ENCODE data around the gene MVP.
"Not testable (repeated sequence)": the region's sequence is repeated elsewhere in the genome, so short reads cannot be mapped to it uniquely, and the experiment has no call there.

MVP gene
- total RNA-seq, result 191 reads per million, percentile 92 among the genes with 10 or more reads in this experiment

GRCh38 chr16:29820271-29820701 is at the start of gene MVP:
Gene MVP, plus strand, starts transcription at chr16:29820462. Its CDS starts 10,088 bp downstream, at chr16:29830550.
- no peak for DNase-seq

- DNase-seq, result not testable (repeated sequence)
Measured at GRCh38 chr16:29772330-29772729, 47.9 kb upstream of the MVP start.

- DNase-seq, result no peak
Measured at GRCh38 chr16:29774730-29775129, 45.5 kb upstream of the MVP start.

- DNase-seq, result no peak
Measured at GRCh38 chr16:29775742-29776408, 44.4 kb upstream of the MVP start.

- no peak for DNase-seq
Measured at GRCh38 chr16:29777576-29778350, 42.5 kb upstream of the MVP start, which contains the start of gene ZG16. Gene ZG16, plus strand, starts transcription at chr16:29778256. Its CDS starts 1,011 bp downstream, at chr16:29779267.

GRCh38 chr16:29779474-29779873 is 40.8 kb upstream of the MVP start:
- DNase-seq, result no peak

- not testable (repeated sequence) for DNase-seq
Measured at GRCh38 chr16:29783094-29783953, 36.9 kb upstream of the MVP start.

- no peak for DNase-seq
Measured at GRCh38 chr16:29784157-29784556, 36.1 kb upstream of the MVP start.

GRCh38 chr16:29784901-29785500 is 35.3 kb upstream of the MVP start:
- peak; percentile 58 for DNase-seq

GRCh38 chr16:29787155-29787554 is 33.1 kb upstream of the MVP start:
- not testable (repeated sequence) for DNase-seq

- no peak for DNase-seq
Measured at GRCh38 chr16:29789775-29790182, 30.5 kb upstream of the MVP start.

GRCh38 chr16:29790183-29790948 is 29.9 kb upstream of the MVP start, which contains the start of gene KIF22:
Gene KIF22, plus strand, starts transcription at chr16:29790751. Its CDS starts 9 bp downstream, at chr16:29790760.
- peak; percentile 100 for DNase-seq

GRCh38 chr16:29790949-29791844 is 29.1 kb upstream of the MVP start:
- no peak for DNase-seq

GRCh38 chr16:29791845-29792807 is 28.1 kb upstream of the MVP start:
- DNase-seq, result no peak

GRCh38 chr16:29793153-29793552 is 27.1 kb upstream of the MVP start:
- not testable (repeated sequence) for DNase-seq

- DNase-seq, result no peak
Measured at GRCh38 chr16:29794231-29794710, 26.0 kb upstream of the MVP start.

GRCh38 chr16:29802416-29802935 is 17.8 kb upstream of the MVP start:
- DNase-seq, result no peak

- DNase-seq, result no peak
Measured at GRCh38 chr16:29804020-29804419, 16.2 kb upstream of the MVP start.
